Stimulated activated CD8-positive, alpha-beta memory T cell treated with anti-CD3 and anti-CD28 coated beads, Interleukin-15, amount 100 ng/mL, for 4 hours (primary cell): ENCODE measurements around the gene PTPRK.

Experiments
- DNase-seq, 2 donors: peaks; one replicate each; pipeline ENCODE4 v3.0.0-alpha.2; 2020; ENCODE audit warnings: low read depth in 2 of 2

The PTPRK gene

DNA sequence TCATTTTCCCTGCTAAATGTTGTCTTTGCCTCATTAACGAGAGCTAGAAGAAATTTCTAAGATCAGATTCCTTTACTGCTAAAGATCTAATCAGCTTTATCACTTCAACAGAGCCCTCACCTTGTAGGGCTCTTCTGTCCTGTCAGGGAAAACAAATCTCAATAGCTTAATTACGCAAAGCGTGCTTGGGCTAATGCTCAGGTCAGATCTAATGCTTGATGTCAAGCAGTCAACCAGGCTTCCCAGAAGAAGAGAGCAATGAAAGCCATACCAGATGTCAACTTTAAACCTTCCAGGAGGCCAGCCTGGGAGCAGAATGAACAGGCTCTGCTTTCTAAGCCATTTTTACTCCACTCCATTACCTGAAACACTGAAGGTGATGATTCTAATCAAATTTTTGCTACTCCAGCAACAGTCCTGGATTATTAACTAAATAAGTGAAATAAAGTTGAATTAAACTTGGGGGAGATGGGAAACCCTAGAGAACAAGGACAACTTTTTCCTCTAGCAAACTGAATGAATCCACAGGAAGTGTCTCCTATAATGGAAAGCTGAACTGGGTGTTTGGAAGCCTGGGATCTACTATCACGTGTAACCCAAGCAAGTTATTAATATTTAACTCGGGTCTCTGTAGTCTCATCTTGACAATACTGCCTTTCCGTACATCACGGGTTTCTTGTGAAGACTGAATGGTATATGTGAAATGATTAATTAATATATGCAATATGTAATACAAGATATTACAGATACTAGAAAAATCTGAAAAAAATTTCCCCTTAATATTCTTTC lies 273.7 kb downstream of the PTPRK start:
- no peak for DNase-seq

DNA sequence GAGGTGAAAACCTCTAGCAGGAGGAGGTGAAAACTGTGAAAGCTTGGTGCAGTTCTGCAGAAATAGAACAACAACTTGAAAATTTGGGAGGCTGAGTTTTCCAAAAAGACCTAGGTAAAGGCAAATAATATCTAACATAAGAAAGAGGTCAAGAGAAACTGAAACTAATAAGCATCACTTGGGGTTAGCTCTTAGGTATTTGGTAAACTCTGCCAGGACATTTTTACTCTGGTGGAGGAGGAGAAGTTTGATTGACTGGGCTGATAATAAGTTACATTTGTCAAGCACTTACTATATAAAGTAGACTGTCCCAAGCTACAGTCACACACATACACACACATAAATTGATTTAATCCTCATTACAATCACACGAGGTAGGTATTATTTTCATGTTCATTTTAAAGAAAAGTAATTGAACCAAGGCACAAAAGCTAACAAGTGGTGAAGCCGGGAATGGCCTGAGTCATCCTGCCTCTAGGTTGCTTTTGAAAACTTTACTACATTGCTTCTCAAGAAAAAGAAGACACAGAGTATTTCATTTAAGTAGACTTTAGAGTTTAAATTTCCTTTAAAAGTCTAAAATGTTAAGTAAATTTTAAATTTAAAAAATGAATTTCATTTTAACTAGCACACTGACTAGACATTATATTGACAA lies 275.5 kb downstream of the PTPRK start:
- DNase-seq = no peak

DNA sequence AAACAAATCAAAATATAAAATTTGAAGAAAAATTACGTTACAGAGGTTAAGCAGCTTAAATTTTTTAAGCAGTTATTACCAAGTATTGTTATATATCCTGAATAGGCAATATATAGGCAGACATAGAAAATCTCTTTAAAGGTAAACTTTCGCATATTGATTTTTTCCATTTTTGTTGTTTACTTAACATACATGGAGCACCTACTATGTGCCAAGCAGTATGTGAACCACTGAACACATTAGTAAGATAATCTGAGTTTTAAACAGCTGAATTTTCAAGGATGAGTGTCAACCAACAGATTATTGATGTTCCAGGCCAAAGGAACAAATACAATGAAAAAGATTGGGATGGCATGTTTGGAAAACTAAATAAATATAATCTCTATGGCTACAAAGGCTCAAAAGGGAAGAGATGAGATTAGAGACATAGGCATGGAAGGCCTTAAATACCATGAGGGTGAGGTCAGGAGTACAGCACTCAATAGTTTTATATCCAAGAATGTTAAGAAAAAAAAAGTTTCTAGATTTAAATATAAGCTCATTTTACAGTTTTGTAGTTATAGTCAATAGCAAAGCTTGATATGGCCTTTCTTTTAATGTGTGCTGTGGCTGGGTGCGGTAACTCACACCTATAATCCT lies 277.5 kb downstream of the PTPRK start:
- no peak for DNase-seq

DNA sequence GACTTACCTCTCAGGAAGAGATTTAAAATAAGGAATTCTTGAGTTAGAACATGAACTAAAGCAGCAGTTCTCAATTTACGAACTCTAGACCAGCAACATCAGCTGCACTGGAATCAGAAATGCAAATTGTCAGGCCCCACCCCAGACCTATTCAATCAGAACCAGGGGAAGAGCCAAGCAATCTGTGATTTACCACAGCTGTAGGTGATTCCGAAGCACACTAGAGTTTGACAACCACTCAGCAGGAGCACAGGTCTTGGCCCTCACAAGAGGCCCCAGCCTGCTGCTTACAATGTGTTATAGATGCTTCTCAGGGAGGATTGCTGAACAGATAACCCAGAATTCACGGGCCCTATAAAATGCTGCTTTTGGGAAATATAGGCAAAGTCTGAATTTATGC lies 279.2 kb downstream of the PTPRK start:
- no peak for DNase-seq

DNA sequence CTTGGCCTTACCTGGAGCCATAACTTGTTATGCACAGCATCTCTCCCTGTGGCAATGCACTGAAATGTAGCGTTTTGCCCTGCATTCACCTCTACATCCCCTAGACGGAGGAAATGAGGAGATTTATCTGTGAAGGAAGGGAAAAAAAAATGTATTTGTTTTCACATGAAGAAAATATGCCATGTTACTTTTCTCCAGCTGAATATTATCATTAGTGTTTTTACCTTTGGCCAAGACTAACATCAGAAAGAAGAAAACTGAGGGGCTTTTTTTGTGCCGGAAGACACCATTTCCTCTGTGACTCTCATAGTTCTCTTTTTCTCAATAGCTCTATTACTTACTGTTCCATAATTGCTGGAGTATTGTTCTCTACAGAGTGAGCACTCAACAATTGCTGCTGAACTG lies 280.4 kb downstream of the PTPRK start:
- no peak for DNase-seq

DNA sequence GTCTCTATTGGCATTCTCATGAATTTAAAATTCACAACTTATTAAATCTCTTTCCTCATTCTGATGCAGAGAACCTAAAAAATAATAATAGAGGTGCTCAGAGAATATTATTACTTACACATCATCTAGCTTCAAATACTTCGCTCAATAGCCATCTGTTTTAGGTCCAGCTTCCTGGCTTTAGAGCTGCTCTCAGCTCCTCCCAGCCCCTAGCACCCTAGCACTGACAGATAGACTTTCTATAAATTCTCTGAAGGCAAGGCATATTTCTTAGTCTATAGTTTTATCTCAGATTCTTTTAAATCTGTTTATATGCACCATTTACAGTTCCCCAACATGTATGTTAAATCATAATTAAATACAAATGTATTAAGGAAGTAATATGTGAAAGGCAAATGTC lies 281.3 kb downstream of the PTPRK start:
- no peak for DNase-seq

DNA sequence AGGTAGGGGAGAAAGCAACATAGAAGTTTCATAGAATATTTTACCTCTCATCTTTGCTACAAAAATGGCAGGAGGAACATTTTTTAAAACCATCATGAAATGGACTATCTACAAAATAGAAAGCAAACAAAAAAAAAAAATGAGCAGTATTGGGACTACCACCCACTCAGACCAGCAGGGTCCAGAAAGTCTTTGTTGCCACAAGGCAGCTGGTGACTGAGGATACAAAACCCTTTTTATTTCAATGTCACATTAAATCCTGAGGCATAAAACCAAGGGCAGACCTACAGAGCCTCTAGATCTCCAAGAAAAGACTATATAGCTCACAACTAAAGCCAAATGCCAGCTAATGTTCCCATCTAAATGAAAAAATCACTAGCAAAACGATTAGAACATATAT lies 282.2 kb downstream of the PTPRK start:
- no peak for DNase-seq

DNA sequence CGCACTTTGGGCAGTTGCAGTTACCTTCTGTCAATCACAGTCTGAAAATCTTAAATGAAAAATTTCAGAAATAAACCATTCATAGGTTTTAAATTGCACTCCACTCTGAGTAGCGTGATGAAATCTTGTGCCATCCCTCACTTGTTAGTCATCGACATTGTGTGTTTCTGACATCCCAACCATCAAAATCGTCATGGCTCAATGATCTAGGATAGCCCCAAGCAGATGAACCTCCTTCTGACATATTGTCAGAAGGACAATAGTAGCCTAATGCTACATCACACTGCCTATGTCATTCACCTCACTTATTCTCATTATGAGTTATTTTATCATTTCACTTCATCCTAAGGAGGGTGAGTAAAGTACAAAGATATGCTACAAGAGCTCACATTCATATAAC lies 284.8 kb downstream of the PTPRK start:
- DNase-seq = no peak

DNA sequence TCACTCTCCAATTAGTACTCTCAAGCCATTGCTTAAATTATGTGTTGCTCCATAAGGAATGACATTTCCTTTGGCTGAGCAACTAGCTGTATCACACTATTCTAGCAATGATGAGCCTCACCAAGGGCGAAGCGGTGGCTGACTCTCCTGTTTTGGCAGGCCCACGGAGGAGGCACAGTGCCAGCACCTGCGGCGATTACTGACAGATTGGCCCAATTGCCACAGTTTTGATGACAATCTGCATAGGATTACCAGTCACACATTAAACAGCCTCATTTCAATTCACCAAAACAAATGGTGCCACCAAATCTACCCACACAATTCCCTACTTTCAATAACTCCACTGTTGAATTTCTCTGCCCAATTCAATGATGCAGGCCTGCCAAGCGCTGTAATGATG lies 286.9 kb downstream of the PTPRK start:
- DNase-seq = no peak

DNA sequence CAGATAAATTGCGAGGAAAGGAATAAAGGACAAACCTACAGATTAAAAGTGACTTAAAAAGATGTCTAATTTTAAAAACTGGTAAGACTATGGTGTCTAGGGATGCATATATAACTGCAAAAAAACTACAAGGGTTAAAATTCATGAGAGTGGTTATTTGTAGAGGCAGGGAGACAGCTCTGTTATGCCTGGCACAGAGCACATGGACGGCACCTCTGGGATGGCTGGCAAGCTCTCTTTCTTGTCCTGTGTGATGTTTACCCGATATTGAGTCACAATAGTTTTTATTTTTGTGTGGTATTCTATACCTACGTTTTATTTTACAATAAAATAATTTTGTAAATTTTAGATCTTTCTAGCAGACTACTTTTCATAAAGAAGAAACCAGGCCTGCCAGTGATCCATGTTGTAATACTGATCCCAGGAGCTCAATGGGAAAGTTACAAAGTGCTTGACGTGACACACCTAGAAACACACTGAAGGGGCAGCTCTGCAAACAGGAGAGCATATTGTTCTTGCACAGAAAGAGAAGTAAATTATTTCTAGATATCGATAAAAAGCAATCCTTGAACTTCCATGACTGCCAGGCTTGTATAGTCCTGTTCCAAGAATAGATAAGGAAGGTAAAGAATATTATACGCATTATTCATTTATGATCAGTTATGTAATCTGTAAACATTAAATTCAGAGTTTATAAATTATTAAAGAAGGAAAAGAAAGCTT lies 290.0 kb downstream of the PTPRK start:
- DNase-seq = no peak

DNA sequence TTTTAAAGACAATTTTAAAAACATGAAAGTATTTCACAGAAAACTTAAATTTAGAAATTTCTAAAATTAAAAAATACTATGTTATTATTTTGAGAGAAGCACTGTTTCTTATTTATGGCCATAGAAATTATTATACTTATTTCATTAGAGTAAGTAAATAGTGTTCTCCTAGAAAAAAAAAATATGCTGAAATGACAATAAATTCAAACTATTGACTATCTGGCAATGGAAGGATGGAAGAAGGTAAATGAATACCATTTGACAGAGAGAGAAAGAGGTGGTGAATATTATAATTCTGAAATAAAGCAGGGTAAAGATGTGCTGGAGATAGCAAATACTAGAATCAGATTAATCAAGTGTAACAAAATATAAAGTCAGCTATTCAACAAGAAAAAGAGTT lies 294.8 kb downstream of the PTPRK start:
- no peak for DNase-seq

DNA sequence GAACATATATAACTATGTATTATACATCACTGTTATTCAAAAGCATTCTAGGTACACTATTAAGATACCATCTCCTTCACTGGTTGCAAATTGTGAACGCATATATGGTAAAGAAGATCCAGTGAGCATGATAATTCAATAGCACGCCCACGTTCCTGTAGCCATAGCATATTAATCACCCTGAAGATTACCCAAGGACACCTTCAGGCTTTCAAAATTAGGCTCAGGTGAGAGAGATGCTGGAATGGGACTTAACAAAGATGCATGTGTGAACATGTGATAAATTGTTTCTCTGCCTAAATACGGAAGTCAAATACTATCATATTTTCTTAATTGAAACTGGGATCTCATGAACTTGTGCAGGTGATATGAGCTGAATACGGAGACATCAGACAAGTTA lies 303.5 kb downstream of the PTPRK start:
- DNase-seq = no peak

DNA sequence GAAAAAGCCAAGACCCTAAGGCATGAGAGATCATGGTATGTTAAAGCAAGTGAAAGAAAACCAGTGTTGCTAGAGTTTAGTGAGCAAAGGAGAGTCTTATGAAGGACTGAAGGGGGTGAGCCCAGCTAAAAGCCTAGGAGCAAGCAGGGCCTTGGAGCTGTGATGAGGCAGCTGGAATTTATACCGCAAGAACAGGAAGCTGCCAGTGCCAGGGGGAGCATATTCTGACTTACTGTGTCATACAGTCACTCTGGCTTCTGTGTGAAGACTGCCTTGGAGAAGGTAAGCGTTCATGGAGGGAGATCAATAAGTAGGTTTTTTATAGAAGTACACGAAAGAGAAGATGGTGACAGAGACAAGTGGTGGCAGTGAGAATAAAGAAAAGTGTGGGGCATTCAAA lies 310.6 kb downstream of the PTPRK start:
- DNase-seq = no peak

DNA sequence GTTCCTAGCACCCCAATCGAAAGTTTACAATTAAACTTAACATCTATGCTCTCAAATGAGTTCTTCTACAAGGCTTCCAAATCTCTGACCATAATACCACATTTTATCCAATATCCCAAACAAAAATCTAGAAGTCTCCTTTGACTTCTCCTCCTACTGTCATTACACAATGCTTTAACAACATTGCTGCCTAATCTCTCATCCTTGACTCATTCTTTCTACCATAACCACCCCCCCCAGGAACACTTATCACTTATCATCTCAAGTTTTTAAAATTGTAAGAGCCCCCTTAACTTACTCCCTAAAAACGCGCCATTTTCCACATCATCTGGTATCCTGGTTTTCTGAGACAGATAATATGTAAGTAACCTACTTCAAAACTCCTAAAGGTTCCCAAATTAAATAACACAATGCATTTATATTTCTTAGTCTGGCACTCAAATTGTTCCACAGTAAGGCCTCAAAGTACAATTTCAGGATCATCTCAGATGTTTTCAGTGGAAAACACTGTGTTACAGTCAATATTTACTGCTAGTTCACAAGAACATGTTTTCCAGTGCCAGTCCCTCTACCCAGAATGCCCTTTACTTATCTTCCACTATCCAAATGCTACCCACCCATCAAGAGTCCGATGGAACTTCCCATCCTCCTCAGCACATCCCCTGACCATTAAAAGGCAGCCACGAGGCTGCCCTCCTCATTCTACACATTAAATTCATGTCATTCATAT lies 311.4 kb downstream of the PTPRK start:
- DNase-seq = no peak

DNA sequence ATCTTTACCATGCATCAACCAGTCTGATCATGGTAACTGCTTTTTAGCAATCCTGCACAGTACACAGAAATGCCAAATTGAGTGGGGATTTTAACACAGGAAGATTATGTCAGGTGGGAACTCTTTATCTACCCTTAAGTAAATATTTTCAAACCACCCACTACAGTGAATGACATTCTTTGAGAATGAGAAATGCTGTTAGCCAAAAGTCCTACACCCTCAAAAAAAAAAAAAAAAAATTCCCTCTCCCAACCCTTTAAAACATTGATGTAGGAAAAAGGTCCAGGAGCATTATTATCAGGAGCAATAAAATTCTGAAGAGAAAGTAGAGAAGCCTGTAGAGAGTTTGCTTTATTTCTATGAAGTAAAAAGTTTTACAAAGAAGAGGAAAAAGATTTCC lies 312.3 kb downstream of the PTPRK start:
- no peak for DNase-seq

DNA sequence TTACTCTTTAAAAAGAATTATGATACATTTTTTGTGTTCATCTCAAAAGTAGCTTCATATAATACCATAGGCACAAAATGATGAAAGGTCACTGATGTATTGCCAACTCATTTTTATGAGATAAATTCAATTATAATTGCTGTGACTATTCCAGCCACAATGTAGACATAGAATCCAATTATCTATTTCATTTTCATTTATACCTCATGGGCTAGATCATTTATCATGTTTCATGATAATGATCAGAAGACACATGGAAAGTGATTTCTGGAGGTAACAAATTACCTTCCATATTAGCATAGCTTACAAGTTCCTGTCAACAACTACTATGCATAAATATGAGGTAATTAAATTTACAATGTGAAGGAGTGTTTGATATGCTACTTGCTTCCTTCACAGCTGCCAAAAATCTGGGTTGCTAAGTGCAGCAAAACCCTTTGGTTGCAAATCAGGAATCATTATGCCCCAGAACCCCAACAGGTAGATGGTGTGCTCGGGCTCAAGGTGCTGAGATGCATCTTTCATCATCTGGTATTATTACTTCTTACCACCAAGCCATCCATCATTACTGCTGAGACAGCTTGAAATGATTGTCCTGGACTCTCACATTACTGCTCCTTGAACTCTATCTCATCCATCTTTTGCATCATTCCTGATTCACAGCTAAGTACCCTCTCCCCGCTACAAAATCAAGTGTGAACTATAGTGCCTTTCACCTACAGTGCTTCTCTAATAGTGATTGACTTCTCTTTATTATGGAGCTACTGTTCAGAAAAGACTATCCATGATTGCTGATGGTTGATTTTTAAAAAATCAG lies 313.6 kb downstream of the PTPRK start:
- no peak for DNase-seq

DNA sequence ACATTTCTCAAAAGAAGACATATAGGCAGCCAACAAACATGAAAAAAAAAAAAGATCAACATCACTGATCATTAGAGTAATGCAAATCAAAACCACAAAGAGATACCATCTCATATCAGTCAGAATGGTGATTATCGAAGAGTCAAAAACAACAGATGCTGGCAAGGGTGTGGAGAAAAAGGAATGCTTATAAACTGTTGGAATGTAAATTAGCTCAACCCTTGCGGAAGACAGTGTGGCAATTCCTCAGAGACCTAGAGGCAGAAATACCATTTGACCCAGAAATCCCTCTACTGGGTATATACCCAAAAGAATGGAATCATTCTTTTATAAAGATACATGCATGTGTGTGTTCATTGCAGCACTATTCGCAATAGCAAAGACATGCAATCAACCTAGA lies 315.8 kb downstream of the PTPRK start:
- no peak for DNase-seq

DNA sequence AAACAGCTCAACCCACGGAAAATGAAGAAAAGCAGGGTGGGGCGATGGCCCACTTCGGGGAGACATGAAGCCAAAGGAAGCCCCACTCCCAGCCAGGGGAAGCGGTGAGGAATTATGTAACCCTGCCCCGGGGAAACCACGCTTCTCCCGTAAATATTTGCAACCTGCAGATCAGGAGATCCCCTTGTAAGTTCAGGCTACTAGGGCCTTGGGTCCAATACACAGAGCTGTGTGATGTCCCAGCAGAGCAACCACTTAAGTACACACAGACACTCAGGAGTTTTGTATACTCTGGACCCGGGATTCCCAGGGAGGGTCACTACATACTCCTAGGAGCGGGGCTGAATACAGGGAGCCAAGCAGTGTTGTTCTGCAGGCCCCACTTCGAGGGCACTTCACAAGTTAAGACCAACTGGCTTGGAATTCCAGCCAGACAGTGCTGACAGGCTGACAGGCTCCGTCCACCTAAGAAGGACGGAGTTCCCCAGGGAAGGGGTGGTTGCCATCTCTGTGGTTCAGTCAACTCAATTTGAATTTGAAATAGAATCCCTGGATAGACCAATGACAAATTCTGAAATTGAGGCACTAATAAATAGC lies 318.1 kb downstream of the PTPRK start:
- no peak for DNase-seq

DNA sequence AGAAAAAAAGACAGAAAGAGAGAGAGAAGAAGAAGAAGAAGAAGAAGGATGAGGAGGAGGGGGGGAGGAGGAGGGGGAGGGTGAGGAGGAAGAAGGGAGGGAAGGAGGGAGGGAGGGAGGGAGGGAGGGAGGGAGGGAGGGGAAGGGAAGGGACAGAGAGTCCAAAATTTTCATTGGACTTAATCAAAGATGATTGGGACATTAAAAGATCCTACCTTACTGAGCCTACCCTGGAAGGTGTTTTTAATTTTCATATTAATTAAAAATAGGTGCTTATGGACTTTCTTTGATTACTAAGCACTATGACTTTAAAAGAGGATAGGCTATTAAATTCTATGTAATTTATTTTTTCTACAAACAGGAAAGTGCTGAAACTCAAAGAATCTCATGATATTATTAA lies 319.6 kb downstream of the PTPRK start:
- DNase-seq = no peak

DNA sequence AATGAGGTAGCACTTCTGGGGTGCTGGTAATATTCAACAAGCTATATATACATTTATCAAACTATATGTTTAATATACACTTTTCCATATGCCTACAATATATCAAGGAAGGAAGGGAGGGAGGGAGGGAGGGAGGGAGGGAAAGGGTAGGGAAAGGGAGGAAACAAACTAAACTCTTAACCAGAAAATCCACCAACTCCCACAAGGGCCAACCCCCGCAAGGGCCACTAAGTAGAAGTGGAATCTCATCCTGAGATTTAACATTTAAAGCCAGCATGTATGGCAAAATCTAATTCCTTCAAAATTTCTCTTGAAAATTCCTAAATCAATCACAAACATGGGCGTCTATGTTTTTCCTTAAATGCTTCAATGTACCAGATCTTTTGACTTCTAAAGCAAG lies 320.9 kb downstream of the PTPRK start:
- no peak for DNase-seq

DNA sequence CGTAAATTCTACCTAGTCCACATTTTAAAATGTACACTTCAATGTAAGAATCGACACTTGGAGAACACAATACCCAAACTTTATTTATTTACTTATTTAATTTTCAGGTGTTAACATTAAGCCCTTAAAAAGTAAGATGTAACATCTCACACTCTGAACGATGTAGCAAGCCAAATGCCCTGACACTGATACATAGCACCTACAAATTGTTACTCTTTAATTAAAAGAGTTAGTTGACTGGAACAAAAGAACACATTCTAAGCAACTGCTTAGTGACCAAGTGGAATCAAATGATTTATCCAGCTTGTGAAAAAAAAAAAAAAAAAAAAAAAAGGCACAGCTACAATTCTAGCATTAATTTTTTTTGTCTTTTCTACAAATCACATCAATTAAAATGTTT lies 327.4 kb downstream of the PTPRK start:
- no peak for DNase-seq
